H9 (cell line): ENCODE measurements around the gene SLCO2A1. TPM values are rescaled to one million over a fixed set of nuclear protein-coding genes. Genes with fewer than 3 reads are reported as not detected.

Experiments
- DNase-seq: peaks from one replicate; pipeline ENCODE4 v3.0.0-alpha.2; 2017
- H2AFZ ChIP-seq: one replicate; pipeline ENCODE4 v1.6.1; 2013; ENCODE audit warnings: mild to moderate bottlenecking, low read length, control low read depth, moderate library complexity
- H2AK5ac ChIP-seq: 2 replicates; pipeline ENCODE4 v1.6.1; 2013; ENCODE audit warnings: low read length, control low read depth, mixed read lengths; ENCODE audit not compliant: insufficient read length
- H2BK120ac ChIP-seq: one replicate; pipeline ENCODE4 v1.6.1; 2013; ENCODE audit warnings: low read depth, mild to moderate bottlenecking, low read length, control low read depth, inconsistent platforms; ENCODE audit not compliant: poor library complexity, severe bottlenecking
- H2BK12ac ChIP-seq: 2 replicates; pipeline ENCODE4 v1.6.1; 2013; ENCODE audit warnings: low read length, control low read depth, mixed read lengths, low read depth; ENCODE audit not compliant: insufficient read length
- H2BK15ac ChIP-seq: 2 replicates; pipeline ENCODE4 v1.6.1; 2013; ENCODE audit warnings: low read depth, low read length, control low read depth
- H2BK20ac ChIP-seq: one replicate; pipeline ENCODE4 v1.6.1; 2013; ENCODE audit warnings: low read depth, mild to moderate bottlenecking, low read length, control low read depth, inconsistent platforms; ENCODE audit not compliant: poor library complexity, severe bottlenecking
- H2BK5ac ChIP-seq: 2 replicates; pipeline ENCODE4 v1.6.1; 2013; ENCODE audit warnings: low read length, control low read depth, mixed read lengths; ENCODE audit not compliant: insufficient read length
- H3K14ac ChIP-seq: 2 replicates; pipeline ENCODE4 v1.6.1; 2013; ENCODE audit warnings: low read length, control low read depth; ENCODE audit not compliant: insufficient read depth
- H3K18ac ChIP-seq: 2 replicates; pipeline ENCODE4 v1.6.1; 2013; ENCODE audit warnings: low read depth, mild to moderate bottlenecking, mixed read lengths, low read length, control low read depth; ENCODE audit not compliant: insufficient read length
- H3K23ac ChIP-seq: 2 replicates; pipeline ENCODE4 v1.6.1; 2013; ENCODE audit warnings: low read length, control low read depth, mixed read lengths, low read depth; ENCODE audit not compliant: insufficient read length
- H3K23me2 ChIP-seq: 2 replicates; pipeline ENCODE4 v1.6.1; 2013; ENCODE audit warnings: low read depth, mild to moderate bottlenecking, mixed read lengths, low read length, control low read depth; ENCODE audit not compliant: insufficient read length, poor library complexity, severe bottlenecking
- H3K27ac ChIP-seq: 2 replicates; pipeline ENCODE4 v1.5.1; 2013; ENCODE audit warnings: low read length, control low read depth, mixed read lengths, low read depth; ENCODE audit not compliant: insufficient read length
- H3K27me3 ChIP-seq: 2 replicates; pipeline ENCODE4 v1.6.1; 2013; ENCODE audit warnings: low read length, control low read depth, inconsistent platforms; ENCODE audit not compliant: insufficient read depth
- H3K4ac ChIP-seq: 2 replicates; pipeline ENCODE4 v1.6.1; 2013; ENCODE audit warnings: low read depth, mild to moderate bottlenecking, control low read depth, inconsistent platforms, low read length, moderate library complexity
- H3K4me1 ChIP-seq: 2 replicates; pipeline ENCODE4 v1.6.1; 2013; ENCODE audit warnings: low read length, control low read depth, inconsistent platforms; ENCODE audit not compliant: insufficient read depth
- H3K4me2 ChIP-seq: 2 replicates; pipeline ENCODE4 v1.6.1; 2013; ENCODE audit warnings: low read length, control low read depth, mixed read lengths; ENCODE audit not compliant: insufficient read length, insufficient read depth
- H3K56ac ChIP-seq: 2 replicates; pipeline ENCODE4 v1.6.1; 2013; ENCODE audit warnings: low read depth, mild to moderate bottlenecking, mixed read lengths, low read length, control low read depth; ENCODE audit not compliant: insufficient read length
- H3K79me1 ChIP-seq: 2 replicates; pipeline ENCODE4 v1.6.1; 2013; ENCODE audit warnings: low read depth, mild to moderate bottlenecking, moderate library complexity, low read length, control low read depth, inconsistent platforms; ENCODE audit not compliant: insufficient read depth, poor library complexity, severe bottlenecking
- H3K79me2 ChIP-seq: 2 replicates; pipeline ENCODE4 v1.6.1; 2013; ENCODE audit warnings: low read length, control low read depth, inconsistent platforms; ENCODE audit not compliant: insufficient read depth
- H3K9ac ChIP-seq: 2 replicates; pipeline ENCODE4 v1.6.1; 2013; ENCODE audit warnings: low read length, control low read depth, mixed read lengths; ENCODE audit not compliant: insufficient read length; ENCODE audit errors: extremely low read depth
- H3K9me3 ChIP-seq: one replicate; pipeline ENCODE4 v1.6.1; 2013; ENCODE audit warnings: low read depth, low read length, inconsistent platforms; ENCODE audit not compliant: control insufficient read depth
- H3T11ph ChIP-seq: one replicate; pipeline ENCODE4 v1.6.1; 2013; ENCODE audit warnings: mild to moderate bottlenecking, low read length, control low read depth, inconsistent platforms
- H4K20me1 ChIP-seq: one replicate; pipeline ENCODE4 v1.6.1; 2013; ENCODE audit not compliant: control insufficient read depth, insufficient read length, insufficient read depth
- H4K5ac ChIP-seq: 2 replicates; pipeline ENCODE4 v1.6.1; 2013; ENCODE audit warnings: low read depth, mild to moderate bottlenecking, mixed read lengths, low read length, control low read depth; ENCODE audit not compliant: insufficient read length
- H4K8ac ChIP-seq: replicated peaks from 2 replicates; pipeline ENCODE4 v1.6.1; 2013; ENCODE audit warnings: low read length, control low read depth, mixed read lengths, low read depth; ENCODE audit not compliant: insufficient read length
- H4K91ac ChIP-seq: 2 replicates; pipeline ENCODE4 v1.6.1; 2013; ENCODE audit warnings: low read depth, mild to moderate bottlenecking, moderate library complexity, mixed read lengths, low read length, control low read depth; ENCODE audit not compliant: insufficient read length
- H3K27ac Mint-ChIP-seq, 3 experiments: 2 replicates in 2 of 3; 3 replicates in 1 of 3; pipeline ENCODE4 v1.8.0; 2020 to 2021; ENCODE audit warnings: mixed read lengths in 3 of 3, mild to moderate bottlenecking in 1 of 3, moderate library complexity in 1 of 3
- H3K27me3 Mint-ChIP-seq: 2 replicates; pipeline ENCODE4 v1.8.0; 2021; ENCODE audit warnings: low read depth, mild to moderate bottlenecking, moderate library complexity, mixed read lengths
- H3K36me3 Mint-ChIP-seq, 3 experiments: 2 replicates in 2 of 3; 3 replicates in 1 of 3; pipeline ENCODE4 v1.8.0; 2020 to 2021; ENCODE audit warnings: low read depth in 3 of 3, mixed read lengths in 3 of 3; ENCODE audit not compliant: insufficient read depth in 1 of 3
- H3K4me1 Mint-ChIP-seq, 2 experiments: 2 replicates each; pipeline ENCODE4 v1.8.0; 2020; ENCODE audit warnings: mixed read lengths in 2 of 2
- H3K4me3 Mint-ChIP-seq, 2 experiments: 2 replicates in 1 of 2; 3 replicates in 1 of 2; pipeline ENCODE4 v1.8.0; 2020 to 2021; ENCODE audit warnings: mild to moderate bottlenecking in 2 of 2, mixed read lengths in 2 of 2, moderate library complexity in 1 of 2
- H3K9me3 Mint-ChIP-seq, 2 experiments: 2 replicates in 1 of 2; 3 replicates in 1 of 2; pipeline ENCODE4 v1.8.0; 2020; ENCODE audit warnings: mild to moderate bottlenecking in 2 of 2, mixed read lengths in 2 of 2, moderate library complexity in 1 of 2
- CTCF ChIP-seq: fragments of 200-600 bp; sonication (generic); conservative IDR thresholded peaks from 3 replicates; pipeline ENCODE4 v1.8.0; 2021; ENCODE audit warnings: antibody characterized with exemption, mild to moderate bottlenecking
- WGBS: extraction: QIAGEN DNeasy Blood & Tissue Kit; methylation state at CpG from one replicate; pipeline ENCODE4 v1.1.7; 2013; ENCODE audit warnings: missing lambda C conversion rate, low lambda C conversion rate, mixed read lengths; ENCODE audit not compliant: insufficient read length; ENCODE audit errors: extremely low coverage; 5-methylcytosine and 5-hydroxymethylcytosine counted together
- total RNA-seq: library from RNA; stranded (reverse); gene quantifications from 2 replicates; pipeline ENCODE4 v1.2.1, GENCODE V29; 2021

SLCO2A1 gene
- total RNA-seq, 1 experiment from 2014 or later = 0.98 TPM

- no peaks in the 10 kb centered on the region for H4K20me1 ChIP-seq
- no peaks in the 10 kb centered on the region for H3K79me2 ChIP-seq
- no peak overlapping the region for H2BK12ac ChIP-seq
- no peak overlapping the region for H4K8ac ChIP-seq
- H3K27me3 Mint-ChIP-seq = peaks cover 12% of the 10 kb centered on the region
- H3K79me1 ChIP-seq = no peaks in the 10 kb centered on the region
- H3K14ac ChIP-seq = no peak overlapping the region
- no peak overlapping the region for H3K4me2 ChIP-seq
- no peak overlapping the region for H4K5ac ChIP-seq
- peaks cover 8 to 12% of the 10 kb centered on the region in 2 experiments for H3K9me3 Mint-ChIP-seq
- H3K4me3 Mint-ChIP-seq = no peak overlapping the region
- no peak for TF ChIP-seq CTCF
- no CpG with 5 or more reads among the region's 5 CpGs for WGBS
- H3K4me1 Mint-ChIP-seq = peaks cover 0 to 10% of the 10 kb centered on the region in 2 experiments; a peak in 3 of 4 replicates
- no peak overlapping the region for H3K9ac ChIP-seq
- no peaks in the 10 kb centered on the region for H3K23me2 ChIP-seq
- H3K4ac ChIP-seq = no peak overlapping the region
- no peaks in the 10 kb centered on the region for H3K9me3 ChIP-seq
- H2BK120ac ChIP-seq = no peak overlapping the region
- peaks cover 2 to 5% (median 4%) of the 10 kb centered on the region in 3 experiments; a peak in 2 of 7 replicates for H3K36me3 Mint-ChIP-seq
- H2BK15ac ChIP-seq = no peak overlapping the region
- H3T11ph ChIP-seq = no peak overlapping the region
- no peak overlapping the region for H4K91ac ChIP-seq
- no peak overlapping the region for H3K23ac ChIP-seq
- DNase-seq = no peak
- no peak overlapping the region for H3K18ac ChIP-seq
- H2BK20ac ChIP-seq = no peak overlapping the region
- no peak overlapping the region for H2AK5ac ChIP-seq
- H3K27ac ChIP-seq = no peak overlapping the region
- H3K27me3 ChIP-seq = no peaks in the 10 kb centered on the region
- no peaks in the 10 kb centered on the region for H3K4me1 ChIP-seq
- no peak overlapping the region for H2BK5ac ChIP-seq
- H3K56ac ChIP-seq = no peak overlapping the region
- H3K27ac Mint-ChIP-seq = no peak overlapping the region
- H2AFZ ChIP-seq = no peak overlapping the region
These were observed 7.4 kb upstream of the SLCO2A1 start for GRCh38 chr3:134037168-134037567.
